SHP77 (cell line): ENCODE data around the gene USH2A.

Source experiments
- DNase-seq, 2 experiments: peaks; one replicate each; lab custom pipeline; 2025; lab: John Stamatoyannopoulos, UW

The USH2A gene

GRCh38 chr1:215926670-215927069, 496.6 kb downstream of the USH2A start:
- DNase-seq: no peak

DNA sequence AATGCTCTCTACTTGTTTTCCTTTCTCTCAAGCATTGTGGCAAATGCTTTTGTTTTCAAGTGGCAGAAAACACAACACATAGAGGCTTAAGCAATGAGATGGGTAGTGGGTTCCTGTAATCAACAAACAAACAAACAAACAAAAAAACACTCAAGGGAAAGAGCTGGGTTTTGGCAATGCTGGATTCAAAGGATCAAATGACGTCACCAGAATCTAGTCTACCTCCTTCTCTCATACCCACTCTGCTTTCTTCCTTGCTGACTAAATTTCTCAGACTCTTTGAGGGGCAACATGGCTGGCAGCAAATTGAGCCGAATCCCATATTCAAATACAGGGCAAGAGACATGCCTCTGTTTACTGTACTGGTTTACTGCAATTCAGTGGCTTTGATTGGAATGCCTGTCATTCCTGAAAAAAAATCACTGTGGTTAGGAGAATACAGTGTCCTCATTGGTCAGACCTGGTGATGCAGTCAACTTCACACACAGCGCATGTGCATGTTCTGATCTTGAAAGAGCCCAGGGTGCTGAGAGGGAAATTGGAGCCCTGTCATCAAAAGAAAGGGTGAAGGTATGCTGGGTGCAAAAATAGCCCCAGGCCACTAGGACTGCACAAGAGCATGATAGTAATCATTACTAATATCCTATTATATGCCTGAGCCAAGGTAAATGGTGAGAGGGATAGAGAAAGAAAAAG, 500.0 kb downstream of the USH2A start:
- DNase-seq: no peak

- DNase-seq: no peak
Measured at GRCh38 chr1:215911406-215911968, 511.8 kb downstream of the USH2A start.

GRCh38 chr1:215905493-215906115, 517.6 kb downstream of the USH2A start:
- no peak for DNase-seq

DNA sequence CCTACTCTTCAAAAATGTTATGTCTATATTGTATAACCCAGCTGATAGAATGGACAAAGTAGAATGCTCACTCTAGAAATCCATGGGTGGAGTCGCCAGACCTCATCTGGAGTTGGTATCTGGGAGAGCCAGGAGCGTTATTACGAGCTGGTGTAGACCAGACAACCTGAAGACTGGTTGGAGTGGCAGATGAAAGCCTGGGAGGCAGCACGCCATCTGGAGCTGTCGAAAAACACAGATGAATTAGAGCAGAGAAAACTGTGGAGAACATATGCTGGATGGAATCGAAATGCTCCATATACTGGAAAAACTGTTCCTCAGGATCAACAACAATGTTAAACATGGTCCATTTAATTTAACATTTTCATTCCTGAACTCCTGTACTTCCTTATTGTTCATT, 522.6 kb downstream of the USH2A start:
- DNase-seq: no peak

- DNase-seq: no peak
Measured at GRCh38 chr1:215899901-215900300, 523.3 kb downstream of the USH2A start.

DNA sequence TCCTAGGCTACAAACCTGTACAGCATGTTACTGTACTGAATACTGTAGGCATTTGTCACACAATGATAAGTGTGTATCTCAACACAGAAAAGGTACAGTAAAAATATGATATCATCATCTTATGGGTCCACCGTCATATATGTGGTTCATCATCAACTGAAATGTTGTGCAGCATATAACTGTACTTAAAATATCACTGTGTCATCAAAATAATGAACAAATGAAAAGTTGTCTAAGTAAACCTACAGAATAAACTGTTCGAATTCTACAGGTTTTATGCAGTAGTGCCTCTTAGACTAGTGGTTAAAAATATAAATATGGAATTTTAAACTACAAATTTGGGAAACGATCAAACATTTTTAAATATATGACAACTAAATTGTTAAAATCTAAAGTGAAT, 527.4 kb downstream of the USH2A start:
- no peak for DNase-seq

DNA sequence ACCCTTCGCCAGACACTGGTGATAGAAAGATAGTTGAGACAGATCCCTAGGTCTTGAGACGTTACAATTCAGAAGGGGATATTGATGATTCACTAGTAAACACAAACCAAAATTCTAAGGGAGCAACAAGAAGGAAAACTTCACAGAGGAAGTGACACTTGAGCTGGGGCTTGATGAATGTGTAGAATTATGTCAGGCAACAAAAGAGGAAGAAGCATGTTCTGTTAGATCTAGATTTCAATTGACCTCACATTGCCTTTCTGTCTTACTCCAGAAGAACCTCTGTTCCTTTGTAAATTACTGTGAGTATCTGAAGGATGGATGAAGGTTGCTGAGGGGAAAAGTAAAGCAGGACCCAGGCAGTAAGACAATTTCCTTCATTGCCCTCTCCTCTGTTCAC, 528.0 kb downstream of the USH2A start:
- DNase-seq: no peak

DNA sequence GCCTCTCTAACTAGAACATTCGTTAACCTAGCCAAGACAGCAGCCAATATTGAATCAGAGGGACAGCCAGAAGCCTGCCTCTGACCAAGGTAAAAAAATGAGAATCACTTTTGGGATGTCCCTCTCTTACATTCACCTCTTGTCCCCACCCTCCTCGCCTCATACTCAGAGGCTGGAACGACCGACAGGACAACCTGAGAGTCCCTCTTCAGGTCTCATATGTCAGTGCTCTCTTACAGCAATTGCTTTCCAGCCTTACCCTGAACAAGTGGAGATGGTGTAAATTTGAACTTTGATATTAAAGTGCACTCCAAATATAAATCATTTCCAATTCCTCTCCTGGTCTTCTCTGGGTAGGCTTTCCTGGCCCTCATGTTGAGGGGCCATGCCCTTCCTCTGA, 528.6 kb downstream of the USH2A start:
- DNase-seq: no peak

- DNase-seq: no peak
Measured at GRCh38 chr1:215891266-215892057, 531.8 kb downstream of the USH2A start.

GRCh38 chr1:215890438-215890837, 532.8 kb downstream of the USH2A start:
- no peak for DNase-seq

- no peak for DNase-seq
Measured at GRCh38 chr1:215889871-215890270, 533.4 kb downstream of the USH2A start.

DNA sequence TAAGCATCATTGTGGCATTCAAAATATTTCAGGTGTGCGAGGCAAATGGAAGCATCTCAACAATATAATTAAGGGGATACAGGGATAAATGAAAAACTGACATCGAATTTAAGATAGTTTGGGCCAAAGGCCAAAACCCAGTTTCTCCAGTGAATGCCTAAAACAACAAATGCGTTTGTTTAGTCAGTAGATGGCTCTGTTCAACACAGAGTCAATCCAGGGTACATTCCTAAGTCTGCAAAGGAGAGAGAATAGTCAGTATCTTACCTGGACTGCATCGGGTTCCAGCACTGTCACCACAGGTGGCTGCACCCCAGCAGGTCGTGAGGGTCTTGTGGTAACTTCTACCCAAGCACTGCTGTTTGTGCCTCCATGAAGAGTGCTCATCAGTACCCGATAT, 535.1 kb downstream of the USH2A start:
- DNase-seq: no peak

DNA sequence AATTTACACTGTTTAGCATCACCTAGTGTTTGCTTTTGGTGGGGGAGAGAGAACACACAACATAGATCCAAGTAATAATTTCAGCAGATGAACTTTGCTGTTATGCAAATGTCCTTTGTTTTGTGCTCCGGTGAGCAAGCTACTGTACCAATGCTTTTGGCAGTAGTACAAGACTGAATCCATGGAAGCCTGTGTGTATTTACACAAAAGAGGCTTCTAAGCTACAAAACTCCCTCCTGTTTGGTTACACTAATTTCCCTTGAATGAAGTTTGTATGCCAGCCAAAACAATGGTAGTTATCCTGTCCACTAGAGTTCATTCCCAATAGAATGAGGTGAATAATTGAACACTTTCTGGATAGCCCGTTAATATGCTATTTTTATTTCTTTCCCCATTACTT, 535.6 kb downstream of the USH2A start:
- DNase-seq: no peak

- no peak for DNase-seq
Measured at GRCh38 chr1:215883004-215883403, 540.2 kb downstream of the USH2A start.

DNA sequence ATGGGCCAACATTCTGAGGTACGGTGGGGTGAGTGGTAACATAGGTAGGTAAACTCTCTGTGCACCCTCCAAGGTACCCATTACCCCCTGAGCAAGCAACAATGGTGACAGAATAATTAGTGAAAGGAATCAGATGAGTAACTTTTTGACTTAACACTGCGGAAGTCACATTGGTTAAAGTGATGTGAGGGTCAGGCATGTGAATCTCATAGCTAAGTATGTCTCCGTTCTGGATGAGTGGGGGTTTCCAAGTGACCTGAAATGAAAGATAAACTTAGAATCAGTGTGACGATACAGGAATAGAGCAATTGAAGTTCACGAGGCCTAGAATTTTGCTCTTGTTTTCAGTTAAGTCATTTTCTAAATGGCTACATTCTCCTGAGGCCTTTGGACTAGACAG, 544.4 kb downstream of the USH2A start:
- DNase-seq: no peak

DNA sequence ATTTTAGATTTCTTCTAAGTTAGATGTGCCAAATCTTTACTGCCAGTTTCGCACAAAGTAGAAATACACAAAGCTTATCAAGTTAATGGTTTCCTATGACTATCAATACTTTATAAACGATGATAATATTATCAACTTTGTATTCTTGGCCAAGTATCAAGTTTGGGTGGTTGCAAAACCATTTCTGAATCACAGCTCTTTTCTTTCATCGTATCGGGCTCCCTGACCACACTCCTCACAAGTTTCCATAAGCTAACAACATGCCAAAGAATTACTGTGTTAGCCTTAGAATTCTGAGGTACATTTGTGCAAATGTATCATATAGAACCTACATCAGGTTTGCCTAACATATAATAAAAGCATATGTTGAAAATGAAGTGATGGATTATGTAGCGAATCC, 545.1 kb downstream of the USH2A start:
- no peak for DNase-seq

GRCh38 chr1:215877452-215877951, 545.7 kb downstream of the USH2A start:
- no peak for DNase-seq

GRCh38 chr1:215875712-215876111, 547.5 kb downstream of the USH2A start:
- DNase-seq: no peak

DNA sequence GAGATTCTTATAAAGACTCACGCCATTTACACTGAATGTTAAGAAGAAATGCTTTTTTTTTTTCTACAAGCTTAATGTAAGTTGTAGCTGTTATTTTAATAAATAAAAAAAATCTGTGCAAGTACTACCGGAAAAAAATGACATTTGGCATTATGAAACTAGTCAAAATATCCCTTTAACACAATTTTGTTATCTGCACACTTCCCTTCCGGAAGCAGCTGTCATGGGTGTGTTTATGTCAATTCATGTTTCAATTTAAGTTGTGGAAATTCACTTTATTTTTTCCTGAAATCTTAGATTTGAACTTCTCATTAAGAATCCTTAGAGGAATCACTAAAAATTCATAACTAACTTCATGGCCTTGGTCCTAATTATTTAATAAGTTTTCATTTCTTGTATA, 548.0 kb downstream of the USH2A start:
- no peak for DNase-seq

- no peak for DNase-seq
Measured at GRCh38 chr1:215872658-215873057, 550.6 kb downstream of the USH2A start.

- DNase-seq: no peak
Measured at GRCh38 chr1:215868500-215868899, 554.7 kb downstream of the USH2A start.

DNA sequence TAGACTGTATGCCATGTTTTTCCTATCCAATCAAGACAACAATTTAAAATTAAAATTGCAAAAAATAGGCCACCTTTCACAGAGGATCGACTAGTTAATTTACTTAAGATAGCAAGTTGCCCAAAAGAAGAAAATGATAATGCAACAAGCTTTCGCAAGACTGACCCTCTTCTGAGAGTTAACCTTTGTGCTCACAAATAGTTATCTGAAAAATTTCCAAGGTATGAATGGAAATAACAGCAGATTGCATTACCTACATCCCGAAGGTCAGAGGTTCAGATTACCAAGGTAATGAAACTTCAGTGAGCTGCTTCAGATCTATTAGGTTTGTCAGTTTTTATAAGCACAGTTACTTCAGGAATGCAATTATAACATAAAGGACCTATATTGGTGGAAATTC, 558.2 kb downstream of the USH2A start:
- no peak for DNase-seq
